Astrocyte of the spinal cord (primary cell): Measurements from ENCODE around the gene FAM241A.
A peak's percentile ranks its signal among the peaks of the same experiment; 100 is the strongest.

Experiments used
- DNase-seq: peaks from one replicate; pipeline ENCODE4 v3.0.0; 2011; ENCODE audit warnings: low read depth, low spot score
- H3K4me3 ChIP-seq: 2 replicates; pipeline ENCODE4 v1.5.1; 2011; ENCODE audit warnings: low read depth, mild to moderate bottlenecking, low read length, moderate library complexity
- in situ Hi-C: cut with HindIII; loops from 2 replicates; pipeline ENCODE4 v1.10.0; 2017; ENCODE audit warnings: low sequenced_read_pairs
- TF ChIP-seq, protein P1 (sequence below): IDR thresholded peaks from 2 replicates; pipeline ENCODE4 v1.5.1; 2012; ENCODE audit warnings: low read depth, mild to moderate bottlenecking, low read length, inconsistent platforms

The FAM241A gene

DNA sequence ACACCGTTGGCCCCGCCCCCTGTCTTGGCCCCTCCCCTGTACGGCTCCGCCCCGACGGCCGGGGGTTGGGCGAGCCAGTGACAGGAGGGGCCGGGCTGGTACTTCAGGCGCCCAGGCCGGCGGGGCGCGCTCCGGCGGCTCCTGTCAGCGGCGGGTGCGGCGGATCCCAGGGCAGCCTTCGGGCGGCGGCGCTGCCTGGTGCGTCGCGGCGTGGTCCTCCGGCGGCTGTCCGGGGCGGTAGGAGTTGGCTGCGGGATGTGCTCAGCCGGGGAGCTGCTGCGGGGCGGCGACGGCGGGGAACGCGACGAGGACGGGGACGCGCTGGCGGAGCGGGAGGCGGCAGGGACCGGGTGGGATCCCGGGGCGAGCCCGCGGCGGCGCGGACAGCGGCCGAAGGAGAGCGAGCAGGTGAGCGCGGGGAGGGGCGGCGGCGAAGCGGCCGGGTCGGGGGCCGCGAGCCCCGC is at the start of gene FAM241A:
FAM241A (plus strand) TSS at position 129 of the 464 bp plus-strand sequence; CDS start at position 256, 127 bp downstream.
- peak; percentile 80 for DNase-seq
- peak within 1 kb of the TSS; percentile 72 for H3K4me3 ChIP-seq
- in situ Hi-C loops: no loop called here
- TF ChIP-seq, protein P1, sequence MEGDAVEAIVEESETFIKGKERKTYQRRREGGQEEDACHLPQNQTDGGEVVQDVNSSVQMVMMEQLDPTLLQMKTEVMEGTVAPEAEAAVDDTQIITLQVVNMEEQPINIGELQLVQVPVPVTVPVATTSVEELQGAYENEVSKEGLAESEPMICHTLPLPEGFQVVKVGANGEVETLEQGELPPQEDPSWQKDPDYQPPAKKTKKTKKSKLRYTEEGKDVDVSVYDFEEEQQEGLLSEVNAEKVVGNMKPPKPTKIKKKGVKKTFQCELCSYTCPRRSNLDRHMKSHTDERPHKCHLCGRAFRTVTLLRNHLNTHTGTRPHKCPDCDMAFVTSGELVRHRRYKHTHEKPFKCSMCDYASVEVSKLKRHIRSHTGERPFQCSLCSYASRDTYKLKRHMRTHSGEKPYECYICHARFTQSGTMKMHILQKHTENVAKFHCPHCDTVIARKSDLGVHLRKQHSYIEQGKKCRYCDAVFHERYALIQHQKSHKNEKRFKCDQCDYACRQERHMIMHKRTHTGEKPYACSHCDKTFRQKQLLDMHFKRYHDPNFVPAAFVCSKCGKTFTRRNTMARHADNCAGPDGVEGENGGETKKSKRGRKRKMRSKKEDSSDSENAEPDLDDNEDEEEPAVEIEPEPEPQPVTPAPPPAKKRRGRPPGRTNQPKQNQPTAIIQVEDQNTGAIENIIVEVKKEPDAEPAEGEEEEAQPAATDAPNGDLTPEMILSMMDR: no peak

DNA sequence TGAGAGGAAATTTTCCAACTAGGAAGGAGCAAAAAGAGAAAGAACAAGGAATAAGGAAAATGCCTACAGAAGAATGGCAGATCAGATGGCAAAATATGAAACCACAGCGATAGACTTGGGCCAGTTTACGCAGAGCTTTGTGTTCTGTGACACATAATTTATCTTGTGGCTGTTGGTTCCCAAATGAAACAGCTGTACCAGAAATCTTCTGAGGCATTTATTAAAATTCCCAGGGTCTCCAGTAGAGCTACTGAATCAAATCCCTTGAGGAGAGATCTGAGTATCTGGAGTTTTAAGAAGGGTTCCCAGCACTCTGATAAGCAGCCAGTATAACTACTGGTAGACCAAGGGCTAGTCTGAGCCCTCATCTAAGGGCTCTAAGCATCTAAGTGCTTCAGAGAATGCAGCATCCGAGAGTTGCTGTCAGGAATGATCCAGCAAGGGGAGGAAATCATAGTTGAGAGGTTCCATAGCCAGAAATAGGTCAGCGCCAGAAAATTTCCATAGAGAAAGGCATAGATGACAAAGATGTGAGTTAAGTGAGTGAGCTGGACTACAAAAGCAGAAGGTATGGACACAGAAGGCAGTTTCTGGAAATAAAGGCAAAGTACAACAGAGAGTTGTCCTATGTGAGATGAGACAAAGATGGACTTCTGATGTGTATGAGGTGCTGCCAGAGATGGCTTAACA is 46.3 kb upstream of the FAM241A start:
- in situ Hi-C loops: no loop called here
- TF ChIP-seq, protein P1: no peak
- DNase-seq: no peak
- no peak overlapping the region for H3K4me3 ChIP-seq

DNA sequence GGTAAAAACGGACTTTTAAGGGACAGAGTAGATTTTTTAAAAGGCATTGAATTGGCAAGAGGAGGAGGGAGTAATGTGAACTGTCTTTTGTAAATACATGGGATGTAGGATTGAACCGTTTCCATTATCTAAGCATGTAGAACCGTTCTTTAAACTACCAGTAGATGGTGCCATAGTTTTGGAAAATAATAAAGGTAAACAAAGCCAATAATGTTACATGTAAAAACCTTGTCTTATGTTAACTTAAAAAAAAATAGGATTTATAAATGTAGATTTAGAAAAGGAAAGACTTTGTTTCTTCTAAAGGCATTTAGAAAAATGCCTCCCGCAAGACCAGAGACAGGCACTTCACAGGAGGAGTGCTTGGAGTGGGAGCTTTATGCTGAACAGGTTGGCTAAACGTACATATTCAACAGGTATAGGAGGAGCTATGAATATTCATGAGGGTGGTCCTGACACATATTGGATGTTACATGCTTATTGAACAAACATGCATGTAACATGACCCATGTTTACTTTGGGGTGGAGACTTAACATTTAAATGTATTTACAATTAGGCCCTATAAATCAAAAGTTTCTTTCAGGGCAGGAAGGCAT is 45.5 kb upstream of the FAM241A start:
- in situ Hi-C loops: no loop called here
- peak; percentile 73 for DNase-seq

DNA sequence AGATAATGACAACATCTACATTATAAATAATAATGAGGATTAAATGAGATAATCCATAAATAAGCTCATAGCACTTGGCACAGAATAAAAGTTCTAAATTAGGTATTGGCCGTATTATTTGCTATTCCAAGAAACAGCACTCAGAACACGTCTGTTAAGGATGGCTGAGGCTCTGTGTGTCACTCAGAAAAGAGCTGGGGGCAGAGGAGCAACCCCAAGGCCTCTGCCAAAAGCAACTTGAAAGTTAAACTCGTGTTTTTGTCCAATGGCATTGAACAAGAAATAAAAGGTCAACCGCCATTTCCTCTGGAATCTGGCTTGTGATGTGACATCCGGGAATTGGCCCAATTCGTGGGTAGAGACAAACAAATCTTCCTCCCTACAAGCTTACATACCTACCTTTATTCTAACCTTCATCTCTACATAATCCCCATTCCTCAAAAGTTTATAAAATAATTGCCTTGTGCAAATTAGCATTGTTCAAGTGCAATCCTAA is 42.3 kb upstream of the FAM241A start:
- in situ Hi-C loops: no loop called here
- no peak overlapping the region for H3K4me3 ChIP-seq
- TF ChIP-seq, protein P1: no peak
- DNase-seq: no peak

More for the DNA sequence above, 45.5 kb upstream of the FAM241A start:
- H3K4me3 ChIP-seq: no peak overlapping the region
- TF ChIP-seq, protein P1: peak; percentile 56

DNA sequence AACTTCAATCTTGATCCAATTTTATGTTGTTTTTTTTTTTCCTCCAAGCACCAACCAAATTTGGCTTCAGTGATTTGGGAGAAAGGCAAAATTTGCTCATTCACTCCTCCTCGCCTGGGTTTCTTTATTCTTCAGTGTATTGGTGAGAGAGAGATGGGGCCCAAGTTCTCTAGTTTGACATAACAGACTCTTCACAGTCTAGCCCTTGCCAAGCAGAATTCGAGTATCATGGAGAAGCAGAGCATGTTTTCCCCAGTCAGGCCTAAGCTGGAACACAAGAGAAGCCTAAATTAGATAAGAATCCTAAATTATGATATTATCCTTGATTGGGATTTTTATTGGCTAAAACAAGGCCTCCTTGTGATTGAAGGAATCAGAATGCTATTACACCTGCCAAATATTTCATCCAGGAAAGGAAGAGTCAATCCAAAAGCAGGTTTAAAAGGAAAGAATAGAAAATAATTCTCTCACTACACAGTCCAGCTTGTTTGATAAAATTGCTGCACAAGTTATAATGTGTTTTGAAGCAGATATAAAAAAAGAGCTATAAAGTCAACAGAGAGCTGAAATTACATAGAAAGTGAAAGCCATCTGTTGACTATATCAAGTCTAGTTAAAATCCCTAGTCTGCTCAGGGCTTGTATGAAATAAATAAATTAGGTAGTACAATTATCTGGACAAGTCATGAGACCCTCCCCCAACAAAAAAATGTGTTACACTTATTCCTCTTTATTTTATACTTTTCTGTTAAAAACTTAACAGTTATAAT is 39.9 kb upstream of the FAM241A start:
- DNase-seq: no peak
- H3K4me3 ChIP-seq: no peak overlapping the region
- in situ Hi-C loops: no loop called here
- TF ChIP-seq, protein P1: no peak

DNA sequence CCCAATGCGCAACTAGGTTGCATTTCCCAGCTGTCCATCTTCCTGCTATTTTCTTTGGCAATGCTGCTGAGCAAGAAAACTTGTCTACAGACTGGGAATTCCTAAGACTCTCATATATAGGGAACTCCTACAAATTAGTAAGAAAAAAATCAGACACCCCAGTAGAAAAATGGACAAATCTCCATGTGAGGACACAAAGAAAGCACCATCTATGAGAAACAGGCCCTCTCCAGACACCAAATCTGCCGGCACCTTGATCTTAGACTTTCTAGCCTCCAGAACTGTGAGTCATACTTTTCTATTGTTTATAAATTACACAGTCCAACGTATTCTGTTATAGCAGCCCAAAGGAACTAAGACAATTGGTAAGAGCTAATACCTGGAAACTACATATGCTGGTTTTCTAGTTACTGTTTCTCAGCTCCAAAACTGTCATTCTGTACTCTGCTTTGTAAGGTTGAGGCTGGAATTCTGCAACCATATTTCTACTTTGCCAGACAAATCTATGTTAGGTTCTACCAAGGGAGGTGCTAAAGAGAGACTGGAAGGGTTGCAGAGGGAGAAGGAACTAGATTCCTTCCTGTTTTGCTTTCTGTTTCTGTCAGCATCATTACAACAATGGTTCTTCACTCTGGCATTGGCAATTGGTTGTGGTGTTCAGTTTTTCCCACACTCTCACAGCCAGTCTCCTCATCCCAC is 35.7 kb upstream of the FAM241A start:
- TF ChIP-seq, protein P1: no peak
- no peak overlapping the region for H3K4me3 ChIP-seq
- DNase-seq: peak; percentile 54
- in situ Hi-C loops: no loop called here
